WERI-Rb-1 (cell line): ENCODE data around the gene FOXO4.

Source experiments
- DNase-seq: peaks from one replicate; pipeline ENCODE4 v3.0.0-alpha.2; 2020
- H3K27ac ChIP-seq: fragments of 250-450 bp; sonication (Bioruptor Pico); 2 replicates; pipeline ENCODE4 v1.5.1; 2020; ENCODE audit warnings: mild to moderate bottlenecking, moderate library complexity
- H3K27me3 ChIP-seq: fragments of 250-450 bp; sonication (Bioruptor Pico); 2 replicates; pipeline ENCODE4 v1.5.1; 2021; ENCODE audit warnings: mild to moderate bottlenecking, low read depth, moderate library complexity; ENCODE audit not compliant: insufficient read depth, severe bottlenecking
- H3K36me3 ChIP-seq: fragments of 250-450 bp; sonication (Bioruptor Pico); 2 replicates; pipeline ENCODE4 v1.5.1; 2020; ENCODE audit warnings: mild to moderate bottlenecking, moderate library complexity
- H3K4me3 ChIP-seq: 2 replicates; pipeline ENCODE4 v1.5.1; 2011; ENCODE audit warnings: low read depth, mild to moderate bottlenecking, control low read depth, low read length
- H3K9me3 ChIP-seq: fragments of 250-450 bp; sonication (Bioruptor Pico); 2 replicates; pipeline ENCODE4 v1.5.1; 2021; ENCODE audit warnings: mild to moderate bottlenecking, moderate library complexity; ENCODE audit not compliant: severe bottlenecking
- TF ChIP-seq, protein P1 (sequence below): IDR thresholded peaks from 2 replicates; pipeline ENCODE4 v1.5.1; 2011; ENCODE audit warnings: low read depth, mild to moderate bottlenecking, control low read depth, inconsistent platforms, low read length

FOXO4 gene

DNA sequence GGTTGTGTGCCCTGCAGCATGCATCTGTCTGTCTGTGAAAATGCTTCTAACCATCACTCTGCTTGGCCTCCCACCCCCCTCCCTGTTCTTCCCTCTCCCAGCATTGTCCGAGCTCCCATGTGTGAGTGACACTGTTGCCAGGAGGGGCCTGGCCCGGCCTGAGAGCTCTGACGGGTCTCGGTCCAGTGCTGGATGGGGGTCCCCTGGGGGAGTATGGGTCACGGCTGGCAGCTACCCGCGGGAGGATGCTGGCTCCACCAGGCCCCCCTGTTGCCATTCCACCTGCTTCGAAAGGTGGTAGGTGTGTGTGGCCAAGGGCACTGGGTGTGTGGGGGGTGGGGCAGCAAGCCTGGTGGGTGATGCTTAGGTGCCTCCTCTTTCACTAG lies 52.6 kb downstream of the FOXO4 start:
- no peak overlapping the region for H3K27ac ChIP-seq
- H3K4me3 ChIP-seq: no peak overlapping the region
- TF ChIP-seq, protein P1, sequence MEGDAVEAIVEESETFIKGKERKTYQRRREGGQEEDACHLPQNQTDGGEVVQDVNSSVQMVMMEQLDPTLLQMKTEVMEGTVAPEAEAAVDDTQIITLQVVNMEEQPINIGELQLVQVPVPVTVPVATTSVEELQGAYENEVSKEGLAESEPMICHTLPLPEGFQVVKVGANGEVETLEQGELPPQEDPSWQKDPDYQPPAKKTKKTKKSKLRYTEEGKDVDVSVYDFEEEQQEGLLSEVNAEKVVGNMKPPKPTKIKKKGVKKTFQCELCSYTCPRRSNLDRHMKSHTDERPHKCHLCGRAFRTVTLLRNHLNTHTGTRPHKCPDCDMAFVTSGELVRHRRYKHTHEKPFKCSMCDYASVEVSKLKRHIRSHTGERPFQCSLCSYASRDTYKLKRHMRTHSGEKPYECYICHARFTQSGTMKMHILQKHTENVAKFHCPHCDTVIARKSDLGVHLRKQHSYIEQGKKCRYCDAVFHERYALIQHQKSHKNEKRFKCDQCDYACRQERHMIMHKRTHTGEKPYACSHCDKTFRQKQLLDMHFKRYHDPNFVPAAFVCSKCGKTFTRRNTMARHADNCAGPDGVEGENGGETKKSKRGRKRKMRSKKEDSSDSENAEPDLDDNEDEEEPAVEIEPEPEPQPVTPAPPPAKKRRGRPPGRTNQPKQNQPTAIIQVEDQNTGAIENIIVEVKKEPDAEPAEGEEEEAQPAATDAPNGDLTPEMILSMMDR: no peak
- H3K36me3 ChIP-seq: no peaks in the 10 kb centered on the region
- DNase-seq: no peak
- H3K9me3 ChIP-seq: no peaks in the 10 kb centered on the region
- peaks cover 18% of the 10 kb centered on the region for H3K27me3 ChIP-seq

- TF ChIP-seq, protein P1: no peak
- Histone ChIP-seq H3K27ac (no peak overlapping the region), H3K27me3 (peaks cover 18% of the 10 kb centered on the region), H3K9me3 (no peaks in the 10 kb centered on the region), H3K4me3 (no peak overlapping the region), H3K36me3 (no peaks in the 10 kb centered on the region)
- DNase-seq: no peak
Observed at GRCh38 chrX:71151366-71151765, 55.7 kb downstream of the FOXO4 start.
